GM08714 (cell line): ENCODE data around the gene NMU.
"Not testable (repeated sequence)": the region's sequence is repeated elsewhere in the genome, so short reads cannot be mapped to it uniquely, and the experiment has no call there.

Source experiments
- H3K4me3 ChIP-seq: fragments of 200-500 bp; sonication (Bioruptor generic); 2 replicates; pipeline ENCODE4 v1.5.1; 2014; ENCODE audit warnings: mild to moderate bottlenecking, low read length, inconsistent platforms
- ZNF274 ChIP-seq: IDR thresholded peaks from 2 replicates; pipeline ENCODE4 v1.6.1; 2012; ENCODE audit warnings: mild to moderate bottlenecking, low read depth, low read length

Gene NMU

GRCh38 chr4:55610381-55610780, 25.7 kb downstream of the NMU start:
- no peak overlapping the region for H3K4me3 ChIP-seq
- no peak for TF ChIP-seq ZNF274

GRCh38 chr4:55609393-55609866, 26.7 kb downstream of the NMU start:
- no peak overlapping the region for H3K4me3 ChIP-seq
- TF ChIP-seq ZNF274, result no peak

GRCh38 chr4:55608591-55608990, 27.5 kb downstream of the NMU start:
- TF ChIP-seq ZNF274, result no peak
- no peak overlapping the region for H3K4me3 ChIP-seq

- no peak for TF ChIP-seq ZNF274
- H3K4me3 ChIP-seq, result no peak overlapping the region
Observed at GRCh38 chr4:55604996-55605395, 31.1 kb downstream of the NMU start.

GRCh38 chr4:55600640-55601039, 35.5 kb downstream of the NMU start:
- no peak for TF ChIP-seq ZNF274
- no peak overlapping the region for H3K4me3 ChIP-seq

- no peak overlapping the region for H3K4me3 ChIP-seq
- TF ChIP-seq ZNF274, result no peak
Observed at GRCh38 chr4:55598641-55599040, 37.5 kb downstream of the NMU start.

- TF ChIP-seq ZNF274, result no peak
- H3K4me3 ChIP-seq, result no peak within 1 kb of the TSS
Observed at GRCh38 chr4:55592014-55592413, 44.1 kb downstream of the NMU start, which contains the start of gene PDCL2. Gene PDCL2, minus strand, starts transcription at chr4:55592245. Its CDS starts 136 bp downstream, at chr4:55592109.

GRCh38 chr4:55588160-55588559, 47.9 kb downstream of the NMU start:
- TF ChIP-seq ZNF274, result no peak
- H3K4me3 ChIP-seq, result no peak overlapping the region

- H3K4me3 ChIP-seq, result not testable (repeated sequence)
Observed at GRCh38 chr4:55582773-55583172, 53.3 kb downstream of the NMU start.

GRCh38 chr4:55578341-55579010, 57.6 kb downstream of the NMU start:
- TF ChIP-seq ZNF274, result no peak
- no peak overlapping the region for H3K4me3 ChIP-seq

- no peak for TF ChIP-seq ZNF274
- no peak overlapping the region for H3K4me3 ChIP-seq
Observed at GRCh38 chr4:55575513-55575912, 60.6 kb downstream of the NMU start.

GRCh38 chr4:55574252-55574651, 61.8 kb downstream of the NMU start:
- H3K4me3 ChIP-seq, result no peak overlapping the region
- TF ChIP-seq ZNF274, result no peak

- TF ChIP-seq ZNF274, result no peak
- no peak overlapping the region for H3K4me3 ChIP-seq
Observed at GRCh38 chr4:55571806-55572205, 64.3 kb downstream of the NMU start.

GRCh38 chr4:55568905-55569504, 67.1 kb downstream of the NMU start:
- no peak for TF ChIP-seq ZNF274
- no peak overlapping the region for H3K4me3 ChIP-seq

- no peak overlapping the region for H3K4me3 ChIP-seq
- no peak for TF ChIP-seq ZNF274
Observed at GRCh38 chr4:55561889-55562288, 74.2 kb downstream of the NMU start.
